GM12865 (cell line): ENCODE measurements around the gene EPAS1.
A peak's percentile ranks its signal among the peaks of the same experiment; 100 is the strongest.

Experiments
- DNase-seq: peaks from one replicate; pipeline ENCODE4 v3.0.0; 2010; ENCODE audit warnings: low read depth
- H3K4me3 ChIP-seq: 2 replicates; pipeline ENCODE4 v1.5.1; 2011; ENCODE audit warnings: mild to moderate bottlenecking, low read depth, low read length, control low read depth
- CTCF ChIP-seq: IDR thresholded peaks from 2 replicates; pipeline ENCODE4 v1.5.1; 2011; ENCODE audit warnings: low read length, control low read depth, low read depth, inconsistent platforms; ENCODE audit not compliant: insufficient read depth; ENCODE audit errors: missing control alignments

EPAS1 gene

GRCh38 chr2:46360303-46360702, 63.1 kb downstream of the EPAS1 start:
- TF ChIP-seq CTCF, result no peak
- no peak overlapping the region for H3K4me3 ChIP-seq
- DNase-seq, result no peak

GRCh38 chr2:46361920-46362666, 64.9 kb downstream of the EPAS1 start:
- no peak for TF ChIP-seq CTCF
- no peak for DNase-seq
- H3K4me3 ChIP-seq, result no peak overlapping the region

GRCh38 chr2:46362667-46363012, 65.4 kb downstream of the EPAS1 start:
- no peak overlapping the region for H3K4me3 ChIP-seq
- TF ChIP-seq CTCF, result no peak
- no peak for DNase-seq

DNA sequence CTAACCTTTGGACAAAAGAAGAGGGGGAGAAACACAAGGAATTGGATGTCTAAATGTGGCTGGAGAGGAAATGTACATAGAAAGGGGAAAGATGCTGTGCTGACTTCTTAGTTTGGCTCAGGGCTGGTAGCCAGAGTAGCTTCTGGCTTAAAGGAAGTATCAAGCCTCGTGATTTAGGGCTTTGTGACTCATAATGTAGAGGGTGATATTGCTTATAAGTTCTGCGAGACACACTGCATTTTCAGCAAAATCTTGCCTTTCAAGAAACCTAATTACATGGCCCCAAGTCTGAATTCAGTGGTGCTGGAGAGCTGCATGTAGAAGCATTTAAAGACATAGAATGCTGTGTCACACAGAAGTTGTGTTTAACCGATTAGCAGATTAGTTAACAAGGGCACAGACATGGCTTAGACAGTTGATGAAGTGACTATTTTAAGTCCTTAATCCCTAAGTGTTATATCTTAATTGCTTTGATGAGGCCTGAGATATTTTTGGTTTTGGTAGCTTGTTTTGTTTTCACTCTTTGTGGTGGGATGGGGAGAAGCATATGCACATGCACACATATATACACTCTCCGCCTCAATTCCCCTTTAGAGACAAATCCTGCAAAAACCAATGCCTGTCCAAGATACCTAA, 66.4 kb downstream of the EPAS1 start:
- DNase-seq, result peak; percentile 16
- H3K4me3 ChIP-seq, result no peak overlapping the region
- no peak for TF ChIP-seq CTCF

GRCh38 chr2:46364797-46365457, 67.7 kb downstream of the EPAS1 start:
- peak; percentile 73 for TF ChIP-seq CTCF
- H3K4me3 ChIP-seq, result no peak overlapping the region
- DNase-seq, result peak; percentile 62

GRCh38 chr2:46365913-46366667, 68.9 kb downstream of the EPAS1 start:
- H3K4me3 ChIP-seq, result no peak overlapping the region
- DNase-seq, result no peak
- TF ChIP-seq CTCF, result peak; percentile 29
